IPS DF 6.9 (cell line): ENCODE results near the gene BRS3.

Experiments used
- DNase-seq: peaks from one replicate; pipeline ENCODE4 v3.0.0-alpha.2; 2013; ENCODE audit warnings: low read depth, low spot score
- H3K27ac ChIP-seq: one replicate; pipeline ENCODE4 v1.5.1; 2013; ENCODE audit warnings: low read length, control low read depth
- H3K27me3 ChIP-seq: 2 replicates; pipeline ENCODE4 v1.6.1; 2013; ENCODE audit warnings: mild to moderate bottlenecking, low read length; ENCODE audit not compliant: control insufficient read depth, insufficient read depth
- H3K36me3 ChIP-seq: 2 replicates; pipeline ENCODE4 v1.6.1; 2013; ENCODE audit warnings: low read length; ENCODE audit not compliant: control insufficient read depth, insufficient read depth
- H3K4me1 ChIP-seq: 2 replicates; pipeline ENCODE4 v1.6.1; 2013; ENCODE audit warnings: low read length; ENCODE audit not compliant: control insufficient read depth, insufficient read depth
- H3K4me3 ChIP-seq: 2 replicates; pipeline ENCODE4 v1.5.1; 2013; ENCODE audit warnings: mild to moderate bottlenecking, low read length
- H3K9me3 ChIP-seq: 2 replicates; pipeline ENCODE4 v1.6.1; 2013; ENCODE audit warnings: low read length, inconsistent platforms; ENCODE audit not compliant: control insufficient read depth, insufficient read depth
- WGBS: extraction: QIAGEN DNeasy Blood & Tissue Kit; methylation state at CpG from one replicate; pipeline ENCODE4 v1.1.7; 2013; ENCODE audit warnings: mixed read lengths, missing lambda C conversion rate; ENCODE audit not compliant: insufficient read length, insufficient coverage; 5-methylcytosine and 5-hydroxymethylcytosine counted together

Gene BRS3

GRCh38 chrX:136493011-136493410 is 5.3 kb downstream of the BRS3 start:
- Histone ChIP-seq H3K9me3 (no peaks in the 10 kb centered on the region; the same call in 1 of the 2 replicates), H3K27ac (no peak overlapping the region), H3K27me3 (no peaks in the 10 kb centered on the region), H3K36me3 (no peaks in the 10 kb centered on the region), H3K4me1 (no peaks in the 10 kb centered on the region), H3K4me3 (no peak overlapping the region)
- no peak for DNase-seq
- no CpG with 5 or more reads among the region's 1 CpG for WGBS

GRCh38 chrX:136495043-136495442 is 7.3 kb downstream of the BRS3 start:
- no peaks in the 10 kb centered on the region for H3K4me1 ChIP-seq
- no peaks in the 10 kb centered on the region for H3K27me3 ChIP-seq
- no peak overlapping the region for H3K27ac ChIP-seq
- no peak overlapping the region for H3K4me3 ChIP-seq
- no peak for DNase-seq
- no CpG with 5 or more reads among the region's 4 CpGs for WGBS
- no peaks in the 10 kb centered on the region for H3K36me3 ChIP-seq
- no peaks in the 10 kb centered on the region; the same call in 1 of the 2 replicates for H3K9me3 ChIP-seq

GRCh38 chrX:136496186-136496763 is 8.5 kb downstream of the BRS3 start:
- no peaks in the 10 kb centered on the region for H3K27me3 ChIP-seq
- H3K4me3 ChIP-seq: peak overlapping the region; percentile 64; the same call in 1 of the 2 replicates
- no peaks in the 10 kb centered on the region for H3K36me3 ChIP-seq
- WGBS: no CpG with 5 or more reads among the region's 13 CpGs
- H3K4me1 ChIP-seq: no peaks in the 10 kb centered on the region
- no peaks in the 10 kb centered on the region; the same call in 1 of the 2 replicates for H3K9me3 ChIP-seq
- no peak overlapping the region for H3K27ac ChIP-seq
- no peak for DNase-seq

GRCh38 chrX:136496764-136497555 is 9.2 kb downstream of the BRS3 start:
- Histone ChIP-seq H3K27me3 (no peaks in the 10 kb centered on the region), H3K4me3 (peak overlapping the region; percentile 64; the same call in 1 of the 2 replicates), H3K4me1 (no peaks in the 10 kb centered on the region), H3K27ac (no peak overlapping the region), H3K9me3 (no peaks in the 10 kb centered on the region; the same call in 1 of the 2 replicates), H3K36me3 (no peaks in the 10 kb centered on the region)
- no CpG with 5 or more reads among the region's 111 CpGs for WGBS
- DNase-seq: peak; percentile 16

GRCh38 chrX:136497556-136498052 is 9.9 kb downstream of the BRS3 start, which contains the start of gene HTATSF1:
Gene HTATSF1 (plus strand): TSS chrX:136497592. CDS start chrX:136497685, 93 bp downstream.
- H3K27me3 ChIP-seq: no peaks in the 10 kb centered on the region
- no peaks in the 10 kb centered on the region; the same call in 1 of the 2 replicates for H3K9me3 ChIP-seq
- DNase-seq: no peak
- no CpG with 5 or more reads among the region's 35 CpGs for WGBS
- H3K4me3 ChIP-seq: peak within 1 kb of the TSS; percentile 64; the same call in 1 of the 2 replicates
- H3K36me3 ChIP-seq: no peaks in the 10 kb centered on the region
- no peak within 1 kb of the TSS for H3K27ac ChIP-seq
- H3K4me1 ChIP-seq: no peaks in the 10 kb centered on the region

GRCh38 chrX:136519069-136519468 is 31.3 kb downstream of the BRS3 start:
- H3K27me3 ChIP-seq: no peaks in the 10 kb centered on the region
- DNase-seq: no peak
- no CpG with 5 or more reads among the region's 5 CpGs for WGBS

GRCh38 chrX:136523770-136524169 is 36.0 kb downstream of the BRS3 start:
- H3K27ac ChIP-seq: no peak overlapping the region
- H3K27me3 ChIP-seq: no peaks in the 10 kb centered on the region
- no peak for DNase-seq
- no peaks in the 10 kb centered on the region for H3K4me1 ChIP-seq
- H3K9me3 ChIP-seq: no peaks in the 10 kb centered on the region
- H3K4me3 ChIP-seq: no peak overlapping the region
- no peaks in the 10 kb centered on the region for H3K36me3 ChIP-seq

More at GRCh38 chrX:136519069-136519468, 31.3 kb downstream of the BRS3 start:
- no peak overlapping the region for H3K27ac ChIP-seq
- no peaks in the 10 kb centered on the region for H3K9me3 ChIP-seq
- no peaks in the 10 kb centered on the region for H3K36me3 ChIP-seq
- H3K4me1 ChIP-seq: no peaks in the 10 kb centered on the region
- no peak overlapping the region for H3K4me3 ChIP-seq

GRCh38 chrX:136525738-136526606 is 38.2 kb downstream of the BRS3 start:
- no peak overlapping the region for H3K4me3 ChIP-seq
- no peak overlapping the region for H3K27ac ChIP-seq
- H3K27me3 ChIP-seq: no peaks in the 10 kb centered on the region
- H3K36me3 ChIP-seq: no peaks in the 10 kb centered on the region
- H3K4me1 ChIP-seq: no peaks in the 10 kb centered on the region
- H3K9me3 ChIP-seq: no peaks in the 10 kb centered on the region
- no peak for DNase-seq
- WGBS: no CpG with 5 or more reads among the region's 2 CpGs

GRCh38 chrX:136528645-136529315 is 41.0 kb downstream of the BRS3 start:
- H3K27me3 ChIP-seq: no peaks in the 10 kb centered on the region
- H3K4me3 ChIP-seq: no peak overlapping the region
- H3K9me3 ChIP-seq: no peaks in the 10 kb centered on the region
- no peak overlapping the region for H3K27ac ChIP-seq
- H3K4me1 ChIP-seq: no peaks in the 10 kb centered on the region
- no peaks in the 10 kb centered on the region for H3K36me3 ChIP-seq
- no CpG with 5 or more reads among the region's 8 CpGs for WGBS
- peak; percentile 5 for DNase-seq
